ENCODE data around the gene TEK. TPM values are rescaled to one million over a fixed set of nuclear protein-coding genes. Genes with fewer than 3 reads are reported as not detected.

The TEK gene
- total RNA-seq, 1 donor from 2014 or later: 0.89 TPM

DNA sequence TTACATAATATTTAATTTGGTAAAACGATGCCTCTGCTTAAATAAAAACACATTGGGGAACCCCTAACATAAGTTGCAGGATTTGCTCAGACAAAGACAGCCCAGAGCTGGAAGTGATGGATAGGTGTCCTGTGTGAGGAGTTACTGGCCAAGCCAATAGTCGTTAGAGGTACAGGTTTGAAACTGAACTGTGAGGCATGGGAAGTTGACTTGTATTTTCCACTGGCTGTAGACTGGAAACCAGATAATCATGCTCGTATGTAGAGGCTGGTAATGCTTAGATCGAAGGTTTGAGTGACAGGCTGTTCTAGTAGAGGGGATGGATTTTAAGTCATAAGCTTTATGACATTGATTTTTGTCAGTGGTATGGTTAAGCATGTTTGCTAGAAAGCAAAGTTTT lies 24.8 kb downstream of the TEK start:
- no peak overlapping the region for H3K27ac Mint-ChIP-seq (ENCODE audit: unreplicated experiment)
- H3K27me3 Mint-ChIP-seq (ENCODE audit: low read depth): no peaks in the 10 kb centered on the region
- no peak for DNase-seq (ENCODE audit: low read depth, low spot score)
- H3K4me3 Mint-ChIP-seq: no peak overlapping the region
- TF ChIP-seq, protein P1, sequence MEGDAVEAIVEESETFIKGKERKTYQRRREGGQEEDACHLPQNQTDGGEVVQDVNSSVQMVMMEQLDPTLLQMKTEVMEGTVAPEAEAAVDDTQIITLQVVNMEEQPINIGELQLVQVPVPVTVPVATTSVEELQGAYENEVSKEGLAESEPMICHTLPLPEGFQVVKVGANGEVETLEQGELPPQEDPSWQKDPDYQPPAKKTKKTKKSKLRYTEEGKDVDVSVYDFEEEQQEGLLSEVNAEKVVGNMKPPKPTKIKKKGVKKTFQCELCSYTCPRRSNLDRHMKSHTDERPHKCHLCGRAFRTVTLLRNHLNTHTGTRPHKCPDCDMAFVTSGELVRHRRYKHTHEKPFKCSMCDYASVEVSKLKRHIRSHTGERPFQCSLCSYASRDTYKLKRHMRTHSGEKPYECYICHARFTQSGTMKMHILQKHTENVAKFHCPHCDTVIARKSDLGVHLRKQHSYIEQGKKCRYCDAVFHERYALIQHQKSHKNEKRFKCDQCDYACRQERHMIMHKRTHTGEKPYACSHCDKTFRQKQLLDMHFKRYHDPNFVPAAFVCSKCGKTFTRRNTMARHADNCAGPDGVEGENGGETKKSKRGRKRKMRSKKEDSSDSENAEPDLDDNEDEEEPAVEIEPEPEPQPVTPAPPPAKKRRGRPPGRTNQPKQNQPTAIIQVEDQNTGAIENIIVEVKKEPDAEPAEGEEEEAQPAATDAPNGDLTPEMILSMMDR (conservative IDR thresholded peaks at IDR 0.05): no peak
- no peaks in the 10 kb centered on the region for H3K4me1 Mint-ChIP-seq
- H3K36me3 Mint-ChIP-seq (ENCODE audit: low read depth): no peaks in the 10 kb centered on the region
- peaks cover 2% of the 10 kb centered on the region for H3K9me3 Mint-ChIP-seq

DNA sequence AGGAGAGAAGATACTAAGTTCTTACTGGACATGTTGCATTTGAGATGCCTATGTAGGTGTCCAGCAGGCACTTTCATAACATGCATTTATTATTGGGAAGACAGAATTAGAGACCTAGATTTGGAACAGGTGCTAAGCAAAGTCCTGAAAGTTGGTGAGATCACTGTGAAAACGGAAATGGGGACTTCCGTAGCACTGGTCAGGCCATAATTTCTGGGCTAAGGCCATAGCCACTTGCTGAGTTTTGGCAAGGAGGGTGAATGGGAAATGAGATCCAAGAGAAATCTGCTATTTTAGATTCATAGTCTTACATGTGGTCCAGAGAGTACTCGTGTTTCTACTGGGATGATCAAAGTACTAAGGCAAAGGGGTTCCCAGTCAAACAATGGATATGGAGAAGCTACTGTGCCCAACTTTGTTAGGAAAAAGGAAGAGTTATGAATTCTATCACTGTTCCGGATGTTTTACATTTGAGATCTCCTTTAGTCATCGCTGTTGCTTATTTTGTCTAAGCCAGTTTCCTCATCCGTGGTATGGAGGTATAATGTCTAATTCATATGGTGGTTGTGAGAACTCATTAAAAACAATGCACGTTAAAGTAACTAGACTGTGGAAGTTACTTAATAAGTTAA lies 33.4 kb downstream of the TEK start:
- Mint-ChIP-seq H3K27ac (ENCODE audit: unreplicated experiment) (peak overlapping the region; percentile 12), H3K36me3 (ENCODE audit: low read depth) (peaks cover 3% of the 10 kb centered on the region), H3K4me3 (no peak overlapping the region), H3K9me3 (peaks cover 2% of the 10 kb centered on the region), H3K27me3 (ENCODE audit: low read depth) (no peaks in the 10 kb centered on the region), H3K4me1 (peaks cover 12% of the 10 kb centered on the region)
- TF ChIP-seq, protein P1 (conservative IDR thresholded peaks at IDR 0.05): no peak
- no peak for DNase-seq (ENCODE audit: low read depth, low spot score)

DNA sequence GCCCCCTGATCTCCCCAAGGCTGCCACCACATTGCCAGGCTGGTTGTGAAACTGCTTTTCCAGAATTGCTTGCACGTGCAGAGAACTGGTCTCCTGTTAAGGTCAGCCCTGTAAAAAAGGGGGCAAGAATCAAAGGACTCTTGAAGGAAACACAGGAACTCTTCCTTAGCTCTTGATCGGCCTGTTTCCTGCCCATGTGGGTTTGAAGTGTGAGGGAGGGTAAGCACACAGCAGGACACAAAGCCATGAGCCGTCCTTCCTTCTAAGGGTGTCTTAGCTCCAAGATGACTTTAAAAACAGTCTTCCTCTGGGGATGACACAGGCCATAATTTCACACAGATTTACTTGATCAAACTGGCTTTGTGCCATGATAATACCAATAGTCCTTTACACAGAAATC lies 36.1 kb downstream of the TEK start:
- DNase-seq (ENCODE audit: low read depth, low spot score): no peak
- Mint-ChIP-seq H3K27ac (ENCODE audit: unreplicated experiment) (no peak overlapping the region), H3K4me1 (peaks cover 12% of the 10 kb centered on the region), H3K27me3 (ENCODE audit: low read depth) (no peaks in the 10 kb centered on the region), H3K4me3 (no peak overlapping the region), H3K36me3 (ENCODE audit: low read depth) (peaks cover 3% of the 10 kb centered on the region), H3K9me3 (no peaks in the 10 kb centered on the region)
- TF ChIP-seq, protein P1 (conservative IDR thresholded peaks at IDR 0.05): no peak

DNA sequence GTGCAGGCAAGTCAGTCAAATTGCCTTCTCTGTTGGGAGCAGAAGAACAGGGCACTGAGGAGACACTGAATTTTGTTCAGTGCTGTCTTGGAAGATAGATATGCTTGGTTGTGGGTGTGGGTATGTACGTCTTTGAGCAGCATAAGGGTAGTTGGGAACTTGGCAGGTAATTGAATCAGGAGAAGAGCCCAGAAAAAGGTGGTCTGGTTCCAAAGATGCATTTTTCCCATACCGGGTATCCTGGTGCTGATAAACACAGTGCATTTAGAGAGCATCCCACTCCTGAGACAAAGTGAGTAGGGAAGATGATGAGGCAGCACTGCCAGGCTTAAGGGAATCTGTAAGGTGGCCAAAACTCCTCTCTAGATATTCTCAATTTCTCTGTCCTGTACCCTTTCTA lies 40.6 kb downstream of the TEK start:
- no peak overlapping the region for H3K27ac Mint-ChIP-seq (ENCODE audit: unreplicated experiment)
- DNase-seq (ENCODE audit: low read depth, low spot score): no peak
- H3K27me3 Mint-ChIP-seq (ENCODE audit: low read depth): no peaks in the 10 kb centered on the region
- H3K9me3 Mint-ChIP-seq: no peaks in the 10 kb centered on the region
- H3K4me3 Mint-ChIP-seq: no peak overlapping the region
- peaks cover 9% of the 10 kb centered on the region for H3K4me1 Mint-ChIP-seq
- H3K36me3 Mint-ChIP-seq (ENCODE audit: low read depth): no peaks in the 10 kb centered on the region
- TF ChIP-seq, protein P1 (conservative IDR thresholded peaks at IDR 0.05): no peak

DNA sequence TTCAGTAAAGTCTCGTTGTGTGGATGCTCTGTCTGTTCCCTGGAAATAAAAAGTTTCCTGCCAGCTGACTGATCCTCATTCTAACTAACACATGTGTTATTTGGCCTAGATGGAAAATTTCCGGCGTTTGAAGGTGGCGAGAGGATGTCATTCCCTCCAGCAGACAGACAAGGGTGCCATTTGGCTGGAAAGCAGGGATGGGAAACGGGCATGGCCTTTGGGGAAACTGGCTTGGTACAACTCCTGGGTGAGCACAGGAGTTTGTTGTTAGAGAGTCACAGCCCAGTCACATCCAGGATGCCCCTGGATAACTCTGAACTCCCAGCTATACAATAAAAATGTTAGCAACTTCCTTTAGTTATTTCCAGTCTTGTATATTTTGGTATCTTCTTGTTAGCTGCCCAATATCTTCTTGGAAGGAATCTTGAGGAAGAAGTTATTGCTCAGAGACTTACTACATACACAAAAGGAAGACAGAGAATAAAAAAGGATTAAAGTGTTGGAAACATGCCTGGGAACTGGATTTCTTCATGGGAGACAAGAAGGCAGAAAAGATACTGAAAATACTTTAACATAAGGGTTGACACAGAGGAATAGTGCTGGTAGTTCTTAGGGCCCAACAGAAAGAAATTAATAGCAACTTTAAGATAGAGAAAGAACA lies 41.9 kb downstream of the TEK start:
- Mint-ChIP-seq H3K27ac (ENCODE audit: unreplicated experiment) (no peak overlapping the region), H3K4me1 (no peaks in the 10 kb centered on the region), H3K9me3 (no peaks in the 10 kb centered on the region), H3K36me3 (ENCODE audit: low read depth) (no peaks in the 10 kb centered on the region), H3K27me3 (ENCODE audit: low read depth) (no peaks in the 10 kb centered on the region), H3K4me3 (no peak overlapping the region)
- TF ChIP-seq, protein P1 (conservative IDR thresholded peaks at IDR 0.05): no peak
- no peak for DNase-seq (ENCODE audit: low read depth, low spot score)
